Measurements from ENCODE around the gene ENAM. TPM values are rescaled to one million over a fixed set of nuclear protein-coding genes. Genes with fewer than 3 reads are reported as not detected.

The ENAM gene
- 1.9 TPM for total RNA-seq
- long read RNA-seq, partial matches to known transcripts, result 0 of 1 reads
- long read RNA-seq, other reads (novel, unspliced or antisense), result 1 of 1 reads

GRCh38 chr4:70628444-70628843 lies at the start of gene ENAM:
Gene ENAM (plus strand): TSS chr4:70628744. CDS start chr4:70629501, 757 bp downstream.
- intact Hi-C loops (cut with micrococcal nuclease), result no loop called here
- DNase-seq (no peak), ATAC-seq (no peak)

GRCh38 chr4:70581980-70582379 lies 46.6 kb upstream of the ENAM start:
- ATAC-seq (no peak), DNase-seq (no peak)
- intact Hi-C loops (cut with micrococcal nuclease), result no loop called here

- intact Hi-C loops (cut with micrococcal nuclease), result no loop called here
- no peak for ATAC-seq
Measured at GRCh38 chr4:70583952-70584834, 44.4 kb upstream of the ENAM start.

GRCh38 chr4:70586841-70587240 lies 41.7 kb upstream of the ENAM start:
- intact Hi-C loops (cut with micrococcal nuclease), result no loop called here
- DNase-seq (no peak), ATAC-seq (no peak)

More at GRCh38 chr4:70583952-70584834, 44.4 kb upstream of the ENAM start:
- no peak for DNase-seq

GRCh38 chr4:70589785-70590184 lies 38.8 kb upstream of the ENAM start:
- DNase-seq (no peak), ATAC-seq (no peak)
- intact Hi-C loops (cut with micrococcal nuclease), result no loop called here

- ATAC-seq (no peak), DNase-seq (no peak)
- intact Hi-C loops (cut with micrococcal nuclease), result no loop called here
Measured at GRCh38 chr4:70591955-70592582, 36.5 kb upstream of the ENAM start, which contains the start of gene AMBN. Gene AMBN (plus strand): TSS chr4:70592256. CDS start chr4:70592359, 103 bp downstream.

GRCh38 chr4:70594196-70594595 lies 34.3 kb upstream of the ENAM start:
- no peak for DNase-seq
- intact Hi-C loops (cut with micrococcal nuclease), result no loop called here
- no peak for ATAC-seq

GRCh38 chr4:70600305-70600704 lies 28.2 kb upstream of the ENAM start:
- ATAC-seq (no peak), DNase-seq (no peak)
- intact Hi-C loops (cut with micrococcal nuclease), result no loop called here

GRCh38 chr4:70600977-70601376 lies 27.6 kb upstream of the ENAM start:
- ATAC-seq, result no peak
- DNase-seq, result no peak
- intact Hi-C loops (cut with micrococcal nuclease), result no loop called here

GRCh38 chr4:70601422-70602039 lies 27.0 kb upstream of the ENAM start:
- intact Hi-C loops (cut with micrococcal nuclease), result no loop called here
- peak; percentile 40 for ATAC-seq
- peak; percentile 31 for DNase-seq

GRCh38 chr4:70603856-70604255 lies 24.7 kb upstream of the ENAM start:
- DNase-seq (no peak), ATAC-seq (no peak)
- intact Hi-C loops (cut with micrococcal nuclease), result no loop called here

- intact Hi-C loops (cut with micrococcal nuclease), result no loop called here
- DNase-seq (no peak), ATAC-seq (no peak)
Measured at GRCh38 chr4:70606459-70606858, 22.1 kb upstream of the ENAM start.

- intact Hi-C loops (cut with micrococcal nuclease), result no loop called here
- ATAC-seq (no peak), DNase-seq (no peak)
Measured at GRCh38 chr4:70607334-70607853, 21.1 kb upstream of the ENAM start.

GRCh38 chr4:70608324-70608723 lies 20.2 kb upstream of the ENAM start:
- ATAC-seq (no peak), DNase-seq (no peak)
- intact Hi-C loops (cut with micrococcal nuclease), result no loop called here

- intact Hi-C loops (cut with micrococcal nuclease), result no loop called here
- no peak for DNase-seq
- peak; percentile 50 for ATAC-seq
Measured at GRCh38 chr4:70613306-70614183, 15.0 kb upstream of the ENAM start.

- intact Hi-C loops (cut with micrococcal nuclease), result no loop called here
- DNase-seq (no peak), ATAC-seq (peak; percentile 21)
Measured at GRCh38 chr4:70614184-70614555, 14.4 kb upstream of the ENAM start.

- no peak for ATAC-seq
- DNase-seq, result no peak
- intact Hi-C loops (cut with micrococcal nuclease), result no loop called here
Measured at GRCh38 chr4:70619288-70619687, 9.3 kb upstream of the ENAM start.

- intact Hi-C loops (cut with micrococcal nuclease), result no loop called here
- DNase-seq (no peak), ATAC-seq (no peak)
Measured at GRCh38 chr4:70619778-70620177, 8.8 kb upstream of the ENAM start.

GRCh38 chr4:70623323-70623722 lies 5.2 kb upstream of the ENAM start:
- no peak for DNase-seq
- intact Hi-C loops (cut with micrococcal nuclease), result no loop called here
- ATAC-seq, result no peak
